CD4-positive, alpha-beta T cell treated with Interleukin-17A for 4 hours (primary cell): ENCODE data around the gene PIK3R2.
"Not testable (repeated sequence)": the region's sequence is repeated elsewhere in the genome, so short reads cannot be mapped to it uniquely, and the experiment has no call there.

Source experiments
- DNase-seq: peaks from one replicate; pipeline ENCODE4 v3.0.0-alpha.2; 2020; ENCODE audit warnings: mixed read lengths

The PIK3R2 gene

DNA sequence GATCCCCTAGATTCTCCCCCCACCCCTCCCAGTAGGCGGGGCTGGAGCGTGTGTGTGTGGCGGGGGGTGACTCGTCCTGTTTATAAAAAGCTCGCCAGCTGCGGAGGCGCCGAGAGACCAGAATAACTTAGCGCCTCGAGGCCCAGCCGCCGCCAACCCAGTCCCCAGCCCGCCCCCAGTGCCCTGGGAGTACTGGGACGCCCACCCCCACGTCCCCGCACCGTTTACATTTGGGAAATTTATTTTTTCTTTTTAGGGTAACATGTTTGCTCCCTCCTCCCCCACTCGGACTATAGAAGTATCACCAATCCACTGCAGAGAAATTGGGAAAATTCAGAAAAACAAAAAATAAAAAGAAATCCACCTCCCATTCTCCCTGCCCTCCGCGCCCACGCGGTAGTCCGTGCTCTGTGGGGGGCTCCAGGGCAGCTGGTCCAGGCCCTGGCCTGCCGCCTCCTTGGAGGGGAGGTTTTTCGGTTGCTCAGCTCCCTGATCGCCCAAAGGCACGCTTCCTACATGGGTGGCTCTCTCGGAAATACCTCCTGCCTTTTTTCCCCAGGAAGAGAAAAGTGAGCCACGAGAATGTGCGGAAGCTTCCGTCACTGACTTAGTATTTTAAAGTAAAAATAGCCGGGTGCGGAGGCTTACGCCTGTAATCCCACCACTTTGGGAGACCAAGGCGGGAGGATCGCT, 52.4 kb downstream of the PIK3R2 start:
- peak; percentile 75 for DNase-seq

DNA sequence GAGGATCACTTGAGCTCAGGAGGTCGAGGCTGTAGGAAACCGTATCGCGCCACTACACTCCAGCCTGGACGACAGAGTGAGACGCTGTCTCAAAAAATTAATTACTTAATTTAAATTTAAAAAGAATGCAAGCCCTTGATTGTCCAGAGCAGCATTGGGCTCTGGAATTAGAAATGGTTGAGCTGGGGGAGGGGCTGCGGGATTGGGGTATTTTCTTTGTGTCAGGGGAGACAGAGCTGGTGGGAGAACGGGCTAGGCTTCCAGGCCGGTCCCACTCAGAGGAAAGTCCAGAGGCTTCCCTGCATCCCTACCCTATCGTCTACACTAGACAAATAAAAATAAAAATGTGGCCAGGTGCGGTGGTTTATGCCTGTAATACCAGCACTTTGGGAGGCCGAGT, 53.1 kb downstream of the PIK3R2 start:
- no peak for DNase-seq

DNA sequence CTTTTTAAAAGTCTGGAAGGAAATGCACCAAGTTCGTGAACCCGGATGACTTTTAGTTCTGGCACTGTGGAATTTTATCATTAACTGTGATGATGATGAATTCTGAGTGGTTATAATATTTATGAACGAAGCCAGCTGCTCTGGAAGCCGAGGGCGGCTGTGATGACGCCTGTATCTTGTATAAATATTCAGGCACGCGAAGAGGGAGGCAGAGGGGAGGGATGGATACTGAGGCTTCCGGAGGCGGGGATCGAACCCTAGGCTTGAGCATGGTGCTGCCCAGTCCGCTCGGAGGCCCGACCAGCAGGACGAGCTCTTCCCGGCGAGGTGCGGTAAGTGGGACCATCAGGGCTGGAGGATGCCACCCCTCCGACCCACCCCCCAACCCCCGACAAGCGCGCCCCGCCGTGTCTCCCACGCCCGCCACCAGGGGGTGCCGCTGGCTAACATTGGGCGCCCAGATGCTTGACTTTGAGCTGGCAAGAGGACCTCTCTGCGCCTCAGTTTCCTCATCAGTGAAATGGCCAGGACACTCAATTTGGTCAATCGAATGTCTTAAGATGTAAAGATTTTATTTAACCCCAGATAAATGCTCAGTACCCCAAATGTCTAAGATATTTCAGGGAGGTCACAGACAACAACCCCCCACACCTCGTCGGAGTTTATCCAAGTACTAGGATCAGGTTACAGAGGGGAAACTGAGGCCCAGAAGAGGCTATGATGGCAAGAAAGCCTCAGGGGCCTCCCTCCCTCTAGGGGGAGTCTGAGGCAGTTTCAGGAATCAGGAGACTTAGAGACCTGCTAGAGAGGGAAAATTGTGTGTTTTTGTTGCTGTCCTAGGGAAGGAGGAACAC, 55.4 kb downstream of the PIK3R2 start:
- peak; percentile 69 for DNase-seq

DNA sequence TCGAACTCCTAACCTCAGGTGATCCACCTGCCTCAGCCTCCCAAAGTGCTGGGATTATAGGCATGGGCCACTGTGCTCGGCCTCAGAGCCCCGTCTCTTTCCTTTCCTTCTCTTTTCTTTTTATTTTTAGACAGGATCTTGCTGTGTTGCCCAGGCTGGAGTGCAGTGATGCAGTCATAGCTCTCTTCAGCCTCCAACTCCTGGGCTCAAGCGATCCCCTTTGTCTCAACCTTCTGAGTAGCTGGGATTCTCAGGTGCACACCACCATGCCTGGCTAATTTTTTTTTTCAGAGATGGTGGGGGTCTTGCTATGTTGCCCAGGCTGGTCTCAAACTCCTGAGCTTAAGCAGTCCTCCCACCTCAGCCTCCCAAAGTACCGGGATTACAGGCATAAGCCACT, 56.9 kb downstream of the PIK3R2 start:
- not testable (repeated sequence) for DNase-seq

DNA sequence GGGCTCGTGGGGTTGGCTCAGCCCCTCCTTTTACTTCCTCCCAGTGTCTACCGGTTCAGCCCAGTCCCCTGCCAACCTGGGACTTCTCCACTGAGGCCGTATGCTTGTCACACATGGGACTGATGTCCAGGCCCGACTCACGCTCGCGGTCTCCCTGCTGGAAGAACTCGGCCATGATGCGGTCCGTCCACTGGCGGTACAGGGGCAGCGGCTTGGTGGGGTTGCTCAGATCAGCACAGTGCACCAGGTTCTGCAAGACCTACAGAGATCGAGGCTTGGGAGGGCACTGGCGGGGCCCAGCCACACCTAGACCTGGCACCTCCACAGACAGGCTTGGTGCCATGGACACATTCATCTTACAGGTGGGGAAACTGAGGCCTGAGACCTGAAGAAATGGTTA, 58.7 kb downstream of the PIK3R2 start:
- DNase-seq, result no peak

DNA sequence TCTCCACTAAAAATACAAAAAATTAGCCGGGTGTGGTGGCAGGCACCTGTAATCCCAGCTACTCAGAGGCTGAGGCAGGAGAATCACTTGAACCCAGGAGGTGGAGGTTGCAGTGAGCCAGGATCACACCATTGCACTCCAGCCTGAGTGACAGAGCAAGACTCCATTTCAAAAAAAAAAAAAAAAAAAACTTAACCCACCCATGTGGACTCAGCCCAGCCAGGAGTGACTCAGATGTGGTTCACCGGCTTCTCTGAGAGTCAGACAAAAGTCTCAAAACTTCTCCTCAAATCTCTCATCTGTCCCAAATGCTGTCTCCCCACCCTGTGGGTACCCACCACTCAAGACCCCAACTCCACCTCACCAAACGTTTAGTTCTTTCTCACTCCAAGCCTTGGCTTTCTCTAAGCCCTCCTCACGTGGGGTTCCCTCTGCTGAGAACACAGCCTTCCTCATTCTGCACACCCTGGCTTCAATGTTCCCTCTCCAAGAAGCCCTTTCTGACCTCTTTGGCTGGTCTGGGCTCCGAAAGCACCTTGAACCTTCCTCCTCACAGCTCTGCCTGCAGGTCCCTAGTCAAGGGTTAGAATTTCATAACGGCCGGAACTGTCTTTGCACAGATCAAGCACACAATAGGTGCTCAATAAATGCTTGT, 61.9 kb downstream of the PIK3R2 start:
- DNase-seq, result no peak

DNA sequence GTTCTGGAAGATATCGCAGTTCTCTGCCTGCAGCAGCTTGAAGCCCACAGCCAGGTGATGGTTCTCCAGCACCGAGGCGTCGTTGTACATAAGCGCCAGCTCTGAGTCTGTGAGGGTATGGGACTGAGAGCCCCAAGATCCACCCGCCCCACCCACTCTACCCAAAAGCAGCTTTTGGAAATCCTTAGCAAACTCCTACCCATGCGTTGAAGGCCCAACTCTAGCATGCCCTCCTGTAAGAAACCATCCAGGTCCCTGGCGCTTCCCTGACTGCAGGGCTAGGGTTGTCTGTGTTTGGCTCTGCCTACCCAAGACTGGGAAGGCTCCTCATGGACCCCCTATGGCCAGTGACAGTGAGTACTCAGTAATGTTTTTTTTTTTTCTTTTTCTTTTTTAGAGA, 63.8 kb downstream of the PIK3R2 start:
- DNase-seq, result no peak

DNA sequence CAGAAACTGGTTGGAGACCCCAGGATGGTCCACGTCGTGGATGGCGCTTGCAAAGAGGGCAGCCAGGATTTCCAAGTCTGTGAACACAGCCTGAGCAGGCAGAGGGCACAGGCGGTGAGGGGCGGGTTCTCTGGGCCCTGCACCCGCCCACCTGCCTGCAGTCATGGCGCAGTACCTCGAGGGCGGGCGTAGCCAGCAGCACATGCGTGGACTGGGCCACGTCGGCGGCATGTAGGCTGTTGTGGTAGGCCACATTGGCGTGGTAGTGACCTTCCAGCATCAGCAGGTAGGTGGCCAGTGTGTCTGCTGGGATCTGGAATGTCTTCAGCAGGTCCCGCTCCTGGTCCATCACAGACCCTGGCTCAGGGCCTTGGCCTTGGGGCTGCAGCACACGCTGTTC, 65.2 kb downstream of the PIK3R2 start:
- no peak for DNase-seq

DNA sequence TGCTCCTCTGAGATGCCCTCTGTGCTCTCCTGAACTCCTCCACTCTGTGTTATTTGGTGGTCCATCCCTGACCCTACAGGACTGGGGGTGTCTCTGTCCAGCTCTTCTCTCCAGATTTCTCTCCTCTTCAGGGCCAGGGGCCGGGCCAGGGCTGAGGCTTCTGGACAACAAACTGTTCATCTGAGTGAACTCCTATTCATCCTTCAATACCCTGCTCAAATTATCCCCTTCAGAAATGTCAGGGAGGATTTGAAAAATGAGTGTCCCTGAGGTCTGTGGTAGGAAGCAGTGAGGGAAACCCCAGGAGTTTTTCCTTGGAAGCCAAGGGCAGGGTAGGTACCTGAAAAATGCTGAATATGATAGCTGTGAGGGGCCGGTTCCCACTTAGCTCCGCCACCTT, 65.6 kb downstream of the PIK3R2 start:
- no peak for DNase-seq
